Osteoblast (primary cell): ENCODE measurements around the gene TUSC2. TPM values are rescaled to one million over a fixed set of nuclear protein-coding genes. Genes with fewer than 3 reads are reported as not detected.
A peak's percentile ranks its signal among the peaks of the same experiment; 100 is the strongest.

Source experiments
- DNase-seq: peaks from one replicate; pipeline ENCODE4 v3.0.0; 2011; ENCODE audit warnings: low spot score, mixed read lengths; ENCODE audit not compliant: insufficient read length; ENCODE audit errors: missing footprints
- H2AFZ ChIP-seq: 2 replicates; pipeline ENCODE4 v1.6.0; 2011; ENCODE audit warnings: mild to moderate bottlenecking, low read length
- H3K27ac ChIP-seq: 2 replicates; pipeline ENCODE4 v1.5.1; 2011; ENCODE audit warnings: mild to moderate bottlenecking, low read depth, low read length, moderate library complexity
- H3K27me3 ChIP-seq: 2 replicates; pipeline ENCODE4 v1.6.0; 2012; ENCODE audit warnings: mild to moderate bottlenecking, control low read depth, inconsistent platforms, low read length, moderate library complexity; ENCODE audit not compliant: insufficient read depth
- H3K36me3 ChIP-seq: 2 replicates; pipeline ENCODE4 v1.5.1; 2011; ENCODE audit warnings: mild to moderate bottlenecking, low read length, control low read depth, moderate library complexity; ENCODE audit not compliant: insufficient read depth
- H3K4me1 ChIP-seq: 2 replicates; pipeline ENCODE4 v1.5.1; 2011; ENCODE audit warnings: mild to moderate bottlenecking, low read length, control low read depth, moderate library complexity; ENCODE audit not compliant: insufficient read depth
- H3K4me2 ChIP-seq: 2 replicates; pipeline ENCODE4 v1.6.0; 2011; ENCODE audit warnings: mild to moderate bottlenecking, low read length; ENCODE audit not compliant: insufficient read depth
- H3K4me3 ChIP-seq: fragments of 200-600 bp; sonication (generic); 3 replicates; pipeline ENCODE4 v1.5.1; 2012; ENCODE audit warnings: mild to moderate bottlenecking, low read length, inconsistent platforms; ENCODE audit not compliant: insufficient read depth
- H3K79me2 ChIP-seq: 2 replicates; pipeline ENCODE4 v1.6.0; 2012; ENCODE audit warnings: mild to moderate bottlenecking, low read length, control low read depth, inconsistent platforms; ENCODE audit not compliant: insufficient read depth
- H3K9me3 ChIP-seq: 2 replicates; pipeline ENCODE4 v1.5.1; 2011; ENCODE audit warnings: low read depth, low read length, control low read depth
- H4K20me1 ChIP-seq: 2 replicates; pipeline ENCODE4 v1.6.0; 2012; ENCODE audit warnings: mild to moderate bottlenecking, low read length, control low read depth; ENCODE audit not compliant: insufficient read depth
- CTCF ChIP-seq: IDR thresholded peaks from 2 replicates; pipeline ENCODE4 v1.5.1; 2011; ENCODE audit warnings: mild to moderate bottlenecking, low read depth, low read length, moderate library complexity; ENCODE audit errors: extremely low read depth
- total RNA-seq: library from RNA; depleted of rRNA; stranded (reverse); fragments of >200 nt; gene quantifications from 2 replicates; pipeline ENCODE4 v1.2.3, GENCODE V29; 2012

Gene TUSC2
- total RNA-seq, 1 donor: 16.6 TPM

GRCh38 chr3:50319181-50319893, 8.7 kb downstream of the TUSC2 start:
- TF ChIP-seq CTCF: no peak
- H4K20me1 ChIP-seq: peaks cover 38% of the 10 kb centered on the region
- H3K9me3 ChIP-seq: no peaks in the 10 kb centered on the region
- H3K27ac ChIP-seq: no peak overlapping the region
- H2AFZ ChIP-seq: no peak overlapping the region
- DNase-seq: no peak
- no peak overlapping the region for H3K4me3 ChIP-seq
- peaks cover 14% of the 10 kb centered on the region for H3K4me1 ChIP-seq
- H3K79me2 ChIP-seq: peaks cover 31% of the 10 kb centered on the region
- H3K4me2 ChIP-seq: peak overlapping the region; percentile 99
- H3K36me3 ChIP-seq: peaks cover 28% of the 10 kb centered on the region
- no peaks in the 10 kb centered on the region for H3K27me3 ChIP-seq

GRCh38 chr3:50318615-50319014, 9.4 kb downstream of the TUSC2 start:
- Histone ChIP-seq H3K27ac (no peak overlapping the region), H4K20me1 (peaks cover 41% of the 10 kb centered on the region), H3K4me2 (no peak overlapping the region), H3K4me1 (peaks cover 14% of the 10 kb centered on the region), H3K79me2 (peaks cover 31% of the 10 kb centered on the region), H3K9me3 (no peaks in the 10 kb centered on the region), H3K36me3 (peaks cover 28% of the 10 kb centered on the region), H3K4me3 (no peak overlapping the region), H3K27me3 (no peaks in the 10 kb centered on the region), H2AFZ (no peak overlapping the region)
- DNase-seq: no peak
- no peak for TF ChIP-seq CTCF

GRCh38 chr3:50318163-50318562, 9.9 kb downstream of the TUSC2 start:
- Histone ChIP-seq H3K9me3 (no peaks in the 10 kb centered on the region), H3K27me3 (no peaks in the 10 kb centered on the region), H3K4me3 (no peak overlapping the region), H3K27ac (no peak overlapping the region), H3K4me1 (peaks cover 14% of the 10 kb centered on the region), H3K36me3 (peaks cover 28% of the 10 kb centered on the region), H3K4me2 (no peak overlapping the region), H3K79me2 (peaks cover 31% of the 10 kb centered on the region), H2AFZ (no peak overlapping the region), H4K20me1 (peaks cover 41% of the 10 kb centered on the region)
- no peak for TF ChIP-seq CTCF
- no peak for DNase-seq

GRCh38 chr3:50317300-50317699, 10.7 kb downstream of the TUSC2 start:
- H3K9me3 ChIP-seq: no peaks in the 10 kb centered on the region
- TF ChIP-seq CTCF: no peak
- H3K36me3 ChIP-seq: peaks cover 28% of the 10 kb centered on the region
- peak; percentile 75 for DNase-seq
- no peak overlapping the region for H2AFZ ChIP-seq
- no peak overlapping the region for H3K4me2 ChIP-seq
- no peak overlapping the region for H3K4me3 ChIP-seq
- no peak overlapping the region for H3K27ac ChIP-seq
- H3K27me3 ChIP-seq: no peaks in the 10 kb centered on the region
- peaks cover 41% of the 10 kb centered on the region for H4K20me1 ChIP-seq
- H3K79me2 ChIP-seq: peaks cover 31% of the 10 kb centered on the region
- peaks cover 14% of the 10 kb centered on the region for H3K4me1 ChIP-seq
